Hematopoietic multipotent progenitor cell treated with erythropoietin and hydrocortisone succinate and interleukin-3 and kit ligand, for 17 days (in vitro differentiated cells): ENCODE results near the gene PNPT1.
"Not testable (repeated sequence)": the region's sequence is repeated elsewhere in the genome, so short reads cannot be mapped to it uniquely, and the experiment has no call there.

Experiments
- DNase-seq: peaks from one replicate; pipeline ENCODE4 v3.0.0-alpha.2; 2015; ENCODE audit warnings: low spot score

The PNPT1 gene

GRCh38 chr2:55693181-55694125 lies at the start of gene PNPT1:
TSS of gene PNPT1 (minus strand) at chr2:55693844. CDS start at chr2:55693823, 21 bp downstream.
- peak; percentile 88 for DNase-seq

GRCh38 chr2:55742996-55743395 lies 49.4 kb upstream of the PNPT1 start:
- no peak for DNase-seq

GRCh38 chr2:55736019-55736536 lies 42.4 kb upstream of the PNPT1 start:
- not testable (repeated sequence) for DNase-seq

GRCh38 chr2:55734726-55735125 lies 41.1 kb upstream of the PNPT1 start:
- DNase-seq: no peak

GRCh38 chr2:55733335-55733734 lies 39.7 kb upstream of the PNPT1 start:
- DNase-seq: no peak

GRCh38 chr2:55732854-55733253 lies 39.2 kb upstream of the PNPT1 start:
- no peak for DNase-seq

GRCh38 chr2:55729136-55729685 lies 35.6 kb upstream of the PNPT1 start:
- DNase-seq: no peak

GRCh38 chr2:55721596-55722215 lies 28.1 kb upstream of the PNPT1 start:
- no peak for DNase-seq

GRCh38 chr2:55720417-55720816 lies 26.8 kb upstream of the PNPT1 start:
- no peak for DNase-seq

- no peak for DNase-seq
Observed at GRCh38 chr2:55719852-55720251, 26.2 kb upstream of the PNPT1 start.

GRCh38 chr2:55718165-55719008 lies 24.7 kb upstream of the PNPT1 start:
- DNase-seq: peak; percentile 60

GRCh38 chr2:55715626-55716025 lies 22.0 kb upstream of the PNPT1 start:
- DNase-seq: no peak

GRCh38 chr2:55715178-55715577 lies 21.5 kb upstream of the PNPT1 start:
- not testable (repeated sequence) for DNase-seq

- no peak for DNase-seq
Observed at GRCh38 chr2:55712477-55713060, 18.9 kb upstream of the PNPT1 start.

GRCh38 chr2:55710025-55710424 lies 16.4 kb upstream of the PNPT1 start:
- no peak for DNase-seq

- no peak for DNase-seq
Observed at GRCh38 chr2:55707751-55708150, 14.1 kb upstream of the PNPT1 start.

- DNase-seq: not testable (repeated sequence)
Observed at GRCh38 chr2:55706258-55706657, 12.6 kb upstream of the PNPT1 start.

GRCh38 chr2:55705027-55705653 lies 11.5 kb upstream of the PNPT1 start:
- DNase-seq: no peak

- no peak for DNase-seq
Observed at GRCh38 chr2:55703350-55703749, 9.7 kb upstream of the PNPT1 start.

GRCh38 chr2:55692740-55693139 lies 904 bp downstream of the PNPT1 start:
- DNase-seq: not testable (repeated sequence)

- DNase-seq: no peak
Observed at GRCh38 chr2:55672630-55673029, 21.0 kb downstream of the PNPT1 start.
